Gastrocnemius medialis (tissue), 4 donors: ENCODE measurements around the gene IST1.

ENCODE experiments used
- POLR2A ChIP-seq, 2 donors: fragments of 450-650 bp; IDR thresholded peaks; one replicate each; pipeline ENCODE4 v1.6.1; 2017; ENCODE audit warnings: antibody characterized with exemption in 2 of 2, mild to moderate bottlenecking in 2 of 2, moderate library complexity in 2 of 2
- TF ChIP-seq, protein P1 (sequence below), 5 experiments: fragments of 450-650 bp in 3 of 5; fragments of 200-600 bp in 2 of 5; sonication (generic) in 2 of 5; IDR thresholded peaks in 4 of 5; conservative IDR thresholded peaks in 1 of 5; 1 replicate in 4 of 5; 2 replicates in 1 of 5; pipeline ENCODE4 v1.5.1; 2016 to 2019; ENCODE audit warnings: antibody characterized with exemption in 5 of 5, mild to moderate bottlenecking in 3 of 5, moderate library complexity in 3 of 5

DNA sequence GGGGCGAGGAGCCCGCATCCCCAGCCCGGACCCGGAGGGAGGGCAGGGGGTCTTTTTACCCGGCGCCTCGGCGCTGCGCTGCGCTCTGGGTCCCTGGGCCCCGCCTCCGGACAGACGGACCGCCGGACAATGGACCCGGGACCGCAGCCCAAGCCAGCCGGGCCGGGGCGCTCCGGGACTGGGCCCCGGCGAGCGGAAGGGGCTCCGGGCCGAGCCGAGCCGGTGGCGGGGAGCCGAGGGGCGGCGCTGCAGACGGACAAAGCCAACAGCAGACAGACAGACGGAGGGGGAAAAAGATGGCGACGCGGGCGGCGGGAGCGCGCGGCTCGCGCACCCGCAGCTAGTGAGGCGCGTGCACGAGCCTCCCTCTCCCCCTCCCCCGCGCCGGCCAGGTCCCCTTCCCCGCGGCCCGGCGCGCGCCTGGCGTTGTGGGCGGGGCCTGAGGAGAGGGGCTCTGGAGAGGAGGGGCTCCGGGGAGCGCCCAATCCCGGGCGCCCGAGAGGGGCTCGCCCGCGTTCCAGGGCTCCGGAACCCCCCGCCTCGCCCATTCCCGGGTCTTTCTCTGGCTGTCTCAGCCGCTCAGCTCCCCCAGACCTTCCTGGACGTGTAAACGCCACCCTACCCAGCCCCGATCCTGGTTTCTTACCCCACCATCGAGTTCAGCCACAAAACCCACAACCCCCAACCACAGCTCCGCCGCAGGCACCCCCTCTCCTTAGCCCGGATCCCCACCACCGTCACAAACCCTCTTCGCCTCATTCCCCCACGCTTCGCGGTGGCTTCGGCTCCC lies 11.3 kb upstream of the IST1 start, which contains the start of gene ZNF821:
- TF ChIP-seq, protein P1, sequence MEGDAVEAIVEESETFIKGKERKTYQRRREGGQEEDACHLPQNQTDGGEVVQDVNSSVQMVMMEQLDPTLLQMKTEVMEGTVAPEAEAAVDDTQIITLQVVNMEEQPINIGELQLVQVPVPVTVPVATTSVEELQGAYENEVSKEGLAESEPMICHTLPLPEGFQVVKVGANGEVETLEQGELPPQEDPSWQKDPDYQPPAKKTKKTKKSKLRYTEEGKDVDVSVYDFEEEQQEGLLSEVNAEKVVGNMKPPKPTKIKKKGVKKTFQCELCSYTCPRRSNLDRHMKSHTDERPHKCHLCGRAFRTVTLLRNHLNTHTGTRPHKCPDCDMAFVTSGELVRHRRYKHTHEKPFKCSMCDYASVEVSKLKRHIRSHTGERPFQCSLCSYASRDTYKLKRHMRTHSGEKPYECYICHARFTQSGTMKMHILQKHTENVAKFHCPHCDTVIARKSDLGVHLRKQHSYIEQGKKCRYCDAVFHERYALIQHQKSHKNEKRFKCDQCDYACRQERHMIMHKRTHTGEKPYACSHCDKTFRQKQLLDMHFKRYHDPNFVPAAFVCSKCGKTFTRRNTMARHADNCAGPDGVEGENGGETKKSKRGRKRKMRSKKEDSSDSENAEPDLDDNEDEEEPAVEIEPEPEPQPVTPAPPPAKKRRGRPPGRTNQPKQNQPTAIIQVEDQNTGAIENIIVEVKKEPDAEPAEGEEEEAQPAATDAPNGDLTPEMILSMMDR (IDR thresholded peaks at IDR 0.05 in 4 of 5, conservative IDR thresholded peaks at IDR 0.05 in 1 of 5): peak; percentile 40 to 52 (median 51)
- TF ChIP-seq POLR2A (IDR thresholded peaks at IDR 0.05): peak; percentile 45 to 53
